ENCODE results near the gene ZC4H2.

Gene ZC4H2

GRCh38 chrX:64867217-64867616, 109.0 kb downstream of the ZC4H2 start:
- TF ChIP-seq CTCF (IDR thresholded peaks at IDR 0.05; ENCODE audit: poor library complexity, severe bottlenecking) = no peak

More at GRCh38 chrX:64867217-64867616, 109.0 kb downstream of the ZC4H2 start:
- H3K4me1 ChIP-seq (ENCODE audit: insufficient read depth, poor library complexity, severe bottlenecking) = no peaks in the 10 kb centered on the region
- DNase-seq (ENCODE audit: low spot score) (no peak), ATAC-seq (ENCODE audit: low read depth) (no peak)
- no peaks in the 10 kb centered on the region for H3K9me3 ChIP-seq (ENCODE audit: severe bottlenecking)
- no peak overlapping the region for H3K4me3 ChIP-seq (ENCODE audit: severe bottlenecking)
- no peak overlapping the region for H3K27ac ChIP-seq (ENCODE audit: poor library complexity, severe bottlenecking)
- H3K27me3 ChIP-seq (ENCODE audit: insufficient read depth, poor library complexity, severe bottlenecking) = no peaks in the 10 kb centered on the region
- H3K36me3 ChIP-seq (ENCODE audit: low read depth) = no peaks in the 10 kb centered on the region
